NCI-H1930 (cell line): Measurements from ENCODE around the gene IDUA.
A peak's percentile ranks its signal among the peaks of the same experiment; 100 is the strongest.

Source experiments
- DNase-seq, 2 experiments: peaks; one replicate each; lab custom pipeline; 2025; lab: John Stamatoyannopoulos, UW

The IDUA gene

DNA sequence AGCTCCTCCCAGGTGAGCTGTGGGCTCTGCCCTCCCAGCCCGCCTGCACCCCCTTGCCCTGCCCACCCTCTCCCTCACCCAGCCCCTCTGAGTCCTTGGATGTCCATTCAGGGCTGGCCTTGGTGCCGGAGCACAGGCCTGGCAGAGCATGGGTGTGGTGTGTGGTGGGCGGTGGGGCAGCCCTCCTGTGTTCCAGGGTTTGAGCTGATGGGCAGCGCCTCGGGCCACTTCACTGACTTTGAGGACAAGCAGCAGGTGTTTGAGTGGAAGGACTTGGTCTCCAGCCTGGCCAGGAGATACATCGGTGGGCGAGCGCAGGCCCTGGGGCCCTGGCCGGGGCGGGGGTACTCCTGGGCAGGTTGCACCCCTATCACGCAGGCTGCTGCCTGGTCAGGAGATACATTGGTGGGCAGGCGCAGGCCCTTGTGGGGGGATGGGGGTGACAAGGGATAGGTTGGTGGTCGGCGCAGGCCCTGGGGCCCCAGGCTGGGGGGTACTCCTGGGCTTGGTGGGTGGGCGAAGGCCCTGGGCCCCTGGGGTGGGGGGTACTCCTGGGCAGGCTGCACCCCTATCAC lies 13.9 kb downstream of the IDUA start:
- DNase-seq = no peak

DNA sequence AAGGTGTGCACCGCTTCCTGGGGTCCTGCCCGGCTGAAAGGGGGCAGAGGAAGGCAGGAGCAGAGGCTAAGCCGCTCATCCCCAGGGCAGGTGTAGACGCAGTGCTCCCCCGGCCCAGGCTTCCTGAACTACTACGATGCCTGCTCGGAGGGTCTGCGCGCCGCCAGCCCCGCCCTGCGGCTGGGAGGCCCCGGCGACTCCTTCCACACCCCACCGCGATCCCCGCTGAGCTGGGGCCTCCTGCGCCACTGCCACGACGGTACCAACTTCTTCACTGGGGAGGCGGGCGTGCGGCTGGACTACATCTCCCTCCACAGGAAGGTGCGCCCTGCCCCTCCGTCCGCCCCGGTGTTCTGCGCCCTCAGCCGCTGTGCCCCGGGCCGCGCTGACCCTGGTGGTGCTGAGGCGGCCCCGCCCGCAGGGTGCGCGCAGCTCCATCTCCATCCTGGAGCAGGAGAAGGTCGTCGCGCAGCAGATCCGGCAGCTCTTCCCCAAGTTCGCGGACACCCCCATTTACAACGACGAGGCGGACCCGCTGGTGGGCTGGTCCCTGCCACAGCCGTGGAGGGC lies 14.8 kb downstream of the IDUA start:
- DNase-seq = no peak

DNA sequence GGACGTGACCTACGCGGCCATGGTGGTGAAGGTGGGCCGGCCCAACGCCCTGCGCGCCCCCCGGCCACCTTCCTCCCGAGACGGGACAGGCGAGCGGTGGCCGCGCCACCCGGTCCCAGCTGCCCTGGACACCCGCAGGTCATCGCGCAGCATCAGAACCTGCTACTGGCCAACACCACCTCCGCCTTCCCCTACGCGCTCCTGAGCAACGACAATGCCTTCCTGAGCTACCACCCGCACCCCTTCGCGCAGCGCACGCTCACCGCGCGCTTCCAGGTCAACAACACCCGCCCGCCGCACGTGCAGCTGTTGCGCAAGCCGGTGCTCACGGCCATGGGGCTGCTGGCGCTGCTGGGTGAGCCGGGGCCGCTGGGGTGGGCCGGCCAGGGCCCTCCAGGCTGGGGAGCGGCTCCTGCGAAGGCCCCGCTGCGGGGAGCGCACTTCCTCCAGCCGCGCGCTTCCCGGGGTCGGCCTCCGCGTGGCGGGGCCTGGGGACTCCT lies 15.3 kb downstream of the IDUA start:
- DNase-seq = no peak

DNA sequence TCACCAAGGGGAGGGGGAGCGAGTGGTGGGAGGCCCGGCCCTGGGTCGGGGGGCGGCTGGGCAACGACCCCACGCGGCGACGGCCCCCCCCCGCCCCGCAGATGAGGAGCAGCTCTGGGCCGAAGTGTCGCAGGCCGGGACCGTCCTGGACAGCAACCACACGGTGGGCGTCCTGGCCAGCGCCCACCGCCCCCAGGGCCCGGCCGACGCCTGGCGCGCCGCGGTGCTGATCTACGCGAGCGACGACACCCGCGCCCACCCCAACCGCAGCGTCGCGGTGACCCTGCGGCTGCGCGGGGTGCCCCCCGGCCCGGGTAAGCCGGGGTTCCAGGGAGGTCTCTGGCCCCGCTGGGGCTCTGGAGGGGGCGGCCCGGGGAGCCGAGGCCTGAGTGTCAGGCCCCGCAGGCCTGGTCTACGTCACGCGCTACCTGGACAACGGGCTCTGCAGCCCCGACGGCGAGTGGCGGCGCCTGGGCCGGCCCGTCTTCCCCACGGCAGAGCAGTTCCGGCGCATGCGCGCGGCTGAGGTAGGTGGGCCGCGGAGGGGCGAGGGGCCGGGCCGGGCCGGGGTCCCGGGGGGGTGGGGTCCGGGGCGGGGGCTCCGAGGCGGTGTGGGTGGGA lies 15.9 kb downstream of the IDUA start:
- DNase-seq = no peak

DNA sequence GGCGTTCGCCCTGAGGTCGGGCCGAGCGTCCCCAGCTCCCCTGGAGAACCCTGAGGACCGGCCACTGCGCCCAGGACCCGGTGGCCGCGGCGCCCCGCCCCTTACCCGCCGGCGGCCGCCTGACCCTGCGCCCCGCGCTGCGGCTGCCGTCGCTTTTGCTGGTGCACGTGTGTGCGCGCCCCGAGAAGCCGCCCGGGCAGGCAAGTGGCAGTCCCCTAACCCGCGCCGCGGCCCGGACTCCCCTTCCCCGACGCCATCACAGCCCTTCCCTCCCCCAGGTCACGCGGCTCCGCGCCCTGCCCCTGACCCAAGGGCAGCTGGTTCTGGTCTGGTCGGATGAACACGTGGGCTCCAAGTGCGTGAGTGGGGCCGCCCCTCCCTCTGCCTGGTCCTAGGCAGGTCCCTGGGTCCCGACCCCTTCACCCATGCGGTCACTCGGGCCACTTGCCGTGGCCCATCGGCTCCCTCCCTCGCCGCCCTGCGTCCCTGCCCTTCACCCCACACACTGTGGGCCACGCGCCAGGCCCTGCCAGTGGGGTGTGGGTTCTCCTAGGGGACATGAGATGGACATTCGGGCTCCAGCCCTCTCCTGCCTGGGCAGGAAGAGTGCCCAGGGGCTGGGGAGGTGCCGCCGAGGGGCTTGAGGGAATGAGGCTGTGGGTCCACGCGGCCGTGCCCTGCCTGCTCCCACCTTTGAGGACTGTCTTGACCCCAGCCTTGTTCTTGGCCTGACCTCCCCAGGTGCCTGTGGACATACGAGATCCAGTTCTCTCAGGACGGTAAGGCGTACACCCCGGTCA lies 16.6 kb downstream of the IDUA start:
- DNase-seq = no peak

DNA sequence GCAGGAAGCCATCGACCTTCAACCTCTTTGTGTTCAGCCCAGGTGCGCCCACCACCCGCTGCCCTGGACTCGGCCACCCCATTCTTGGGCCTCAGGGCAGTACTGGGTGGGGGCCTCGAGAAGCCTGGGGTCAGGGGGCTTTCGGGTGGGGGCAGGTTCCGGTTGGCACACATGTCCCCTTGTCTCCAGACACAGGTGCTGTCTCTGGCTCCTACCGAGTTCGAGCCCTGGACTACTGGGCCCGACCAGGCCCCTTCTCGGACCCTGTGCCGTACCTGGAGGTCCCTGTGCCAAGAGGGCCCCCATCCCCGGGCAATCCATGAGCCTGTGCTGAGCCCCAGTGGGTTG lies 17.2 kb downstream of the IDUA start:
- no peak for DNase-seq

DNA sequence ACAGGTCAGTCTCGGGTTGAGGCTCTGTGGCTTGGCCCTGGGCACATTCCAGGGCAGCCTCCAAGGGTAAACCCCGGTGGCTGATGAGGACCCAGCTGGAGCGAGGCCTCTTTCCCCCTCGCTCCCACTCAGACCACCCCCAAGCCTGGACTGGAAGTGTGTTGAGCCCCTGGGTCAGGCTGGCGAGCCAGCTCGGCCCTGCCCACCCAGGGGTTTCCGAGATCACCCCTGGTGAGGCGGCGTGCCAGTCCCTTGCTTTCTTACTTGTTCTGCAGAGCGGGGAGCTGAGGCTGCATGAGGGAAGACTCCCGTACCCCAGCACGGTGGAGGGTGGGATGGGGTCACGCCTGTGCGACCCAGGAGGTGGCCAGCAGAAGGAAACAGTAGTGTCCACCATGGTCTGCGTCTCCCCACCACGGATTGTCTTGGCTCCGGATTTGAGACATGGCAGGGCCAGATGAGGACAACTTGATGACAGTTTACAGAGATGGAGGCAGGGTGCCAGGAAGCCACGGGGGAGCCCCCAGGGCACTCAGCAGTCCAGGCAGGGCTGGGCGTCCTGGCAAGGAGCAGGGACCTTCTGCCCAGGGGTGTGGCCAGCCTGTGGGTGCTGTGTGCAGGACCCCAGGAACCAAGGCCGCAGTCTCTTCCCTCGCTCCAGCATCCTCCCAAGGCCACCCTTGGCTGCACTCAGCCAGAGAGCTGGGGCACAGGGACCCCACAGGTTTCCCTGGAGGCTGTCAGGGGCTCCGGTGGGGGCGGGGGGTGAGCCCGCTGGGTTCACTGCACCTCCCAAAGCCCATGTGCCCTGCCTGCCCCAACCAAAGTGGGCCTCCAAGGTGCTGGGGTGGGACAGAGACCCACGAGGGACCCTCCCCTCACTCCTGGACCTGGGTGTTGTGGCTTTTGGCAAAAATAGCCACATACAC lies 18.0 kb downstream of the IDUA start:
- DNase-seq = no peak

DNA sequence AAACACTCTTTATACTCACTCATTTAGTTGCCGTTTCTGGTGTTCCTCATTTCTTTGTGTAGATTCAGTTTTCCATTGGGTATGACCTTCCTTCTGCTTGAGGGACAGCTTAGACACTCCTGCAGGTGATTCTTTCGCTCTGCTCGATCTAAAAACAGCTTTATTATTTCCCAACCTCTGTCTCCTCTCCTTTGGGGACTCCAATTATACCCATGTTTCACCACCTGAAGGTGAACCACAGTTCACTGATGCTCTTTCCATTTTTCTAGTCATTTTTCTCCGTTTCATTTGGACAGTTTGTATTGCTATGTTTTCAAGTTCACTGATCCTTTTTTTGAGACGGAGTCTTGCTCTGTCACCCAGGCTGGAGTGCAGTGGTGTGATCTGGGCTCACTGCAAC lies 20.0 kb downstream of the IDUA start:
- DNase-seq = no peak

DNA sequence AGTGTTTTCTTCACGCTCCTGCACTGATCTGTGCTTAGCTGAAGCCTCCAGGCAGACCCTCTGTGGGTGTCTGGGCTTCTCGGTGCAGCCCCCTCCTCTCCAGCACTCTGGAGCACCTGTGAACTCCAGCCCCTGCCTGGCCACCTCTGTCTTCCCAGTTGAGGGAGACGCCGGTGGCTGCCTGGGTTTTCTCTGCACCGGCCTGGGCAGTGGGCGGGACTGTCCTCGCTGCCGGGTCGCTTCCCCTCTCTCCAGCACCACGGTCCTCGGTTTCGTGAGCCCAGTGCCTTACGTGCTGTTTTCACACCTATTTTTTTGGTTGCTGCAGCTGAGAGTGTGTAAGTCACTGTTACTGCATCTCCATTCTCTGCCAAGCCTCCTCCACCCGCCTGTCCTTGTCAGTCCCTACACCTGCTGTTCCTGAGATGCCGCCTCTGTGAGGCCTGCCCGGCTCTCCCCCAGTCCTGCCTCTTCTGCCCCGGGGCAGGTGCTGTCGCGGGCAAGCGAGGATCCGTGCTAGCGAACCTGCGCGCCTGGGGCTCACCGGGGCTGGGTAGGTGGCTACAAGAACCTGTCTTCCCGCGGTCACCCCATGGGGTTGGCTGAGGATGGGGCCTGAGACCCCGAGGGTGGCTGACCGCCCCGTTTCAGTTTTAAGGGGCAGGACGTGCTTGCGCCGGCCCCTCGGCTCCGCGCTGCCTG lies 22.1 kb downstream of the IDUA start:
- DNase-seq = no peak

DNA sequence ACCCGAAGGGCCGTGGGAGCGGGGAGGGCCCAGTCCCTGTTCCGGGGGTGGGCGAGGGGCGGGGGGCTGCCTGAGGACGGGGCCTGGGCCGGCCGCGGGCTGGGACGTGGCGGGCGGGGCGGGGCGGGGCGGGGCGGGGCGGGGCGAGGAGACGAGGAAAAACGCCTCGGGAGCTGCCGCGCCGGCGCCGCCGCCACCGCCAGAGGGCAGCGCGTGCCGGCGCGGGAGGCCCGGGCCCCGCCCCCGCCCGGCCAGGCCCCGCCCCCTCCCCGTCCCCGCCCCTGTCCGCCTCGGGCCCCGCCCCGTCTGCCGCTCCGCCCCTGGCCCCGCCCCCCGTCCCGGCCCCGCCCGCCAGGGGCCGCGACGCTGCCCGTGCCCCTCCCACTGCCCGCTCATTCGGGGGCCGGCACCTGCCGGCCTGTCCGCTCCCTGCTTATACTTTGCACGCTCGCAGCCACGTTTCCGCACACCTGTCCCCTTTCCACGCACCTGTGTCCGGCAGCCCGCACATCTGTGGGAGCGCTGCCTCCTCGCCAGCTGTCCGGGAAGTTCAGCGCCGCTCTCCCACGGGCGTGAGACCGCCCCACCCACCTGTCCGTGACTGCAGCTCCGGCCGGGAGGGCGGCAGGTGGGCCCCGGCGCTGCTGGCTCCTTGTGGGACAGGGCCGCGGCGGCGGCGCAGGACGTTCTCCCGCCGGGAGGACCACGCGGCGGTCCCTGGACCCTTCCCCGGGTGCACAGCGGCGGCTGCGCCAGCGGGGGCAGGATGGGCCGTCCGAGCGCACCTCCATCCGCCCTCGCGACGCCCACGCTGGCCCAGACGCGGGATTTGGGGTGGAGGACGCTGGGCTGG lies 22.9 kb downstream of the IDUA start:
- peak in 1 of 2 experiments; percentile 63 for DNase-seq

DNA sequence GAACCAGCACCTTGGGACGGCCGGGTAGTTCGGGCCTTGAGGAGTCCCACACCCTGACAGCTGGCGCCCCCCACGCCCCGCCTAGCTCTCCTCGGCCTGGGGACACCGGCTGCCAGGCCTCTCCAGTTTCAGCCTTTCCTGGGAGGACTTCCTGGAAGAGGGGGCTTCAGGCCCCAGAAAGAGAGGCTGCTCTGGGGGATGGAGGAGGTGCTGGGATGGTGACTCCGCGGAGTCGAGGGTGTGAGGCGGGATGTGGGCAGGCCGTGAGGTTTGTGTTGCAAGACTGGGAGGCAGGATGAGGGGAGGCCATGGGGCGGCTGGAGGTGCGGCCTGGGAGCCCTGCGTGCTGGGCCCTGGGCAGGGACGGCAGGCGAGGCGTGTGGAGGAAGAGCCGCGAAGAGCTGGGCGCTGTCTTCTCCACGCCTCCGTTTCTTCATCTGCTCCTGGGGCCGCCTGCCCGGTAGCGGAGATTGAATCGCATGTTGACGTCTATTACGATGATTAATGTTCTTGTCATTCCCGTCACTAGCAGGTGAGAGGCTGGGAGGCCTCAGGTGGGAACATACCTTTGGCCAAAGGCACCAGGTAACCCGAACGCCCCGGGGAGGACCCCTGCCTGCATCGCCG lies 23.7 kb downstream of the IDUA start:
- no peak for DNase-seq

DNA sequence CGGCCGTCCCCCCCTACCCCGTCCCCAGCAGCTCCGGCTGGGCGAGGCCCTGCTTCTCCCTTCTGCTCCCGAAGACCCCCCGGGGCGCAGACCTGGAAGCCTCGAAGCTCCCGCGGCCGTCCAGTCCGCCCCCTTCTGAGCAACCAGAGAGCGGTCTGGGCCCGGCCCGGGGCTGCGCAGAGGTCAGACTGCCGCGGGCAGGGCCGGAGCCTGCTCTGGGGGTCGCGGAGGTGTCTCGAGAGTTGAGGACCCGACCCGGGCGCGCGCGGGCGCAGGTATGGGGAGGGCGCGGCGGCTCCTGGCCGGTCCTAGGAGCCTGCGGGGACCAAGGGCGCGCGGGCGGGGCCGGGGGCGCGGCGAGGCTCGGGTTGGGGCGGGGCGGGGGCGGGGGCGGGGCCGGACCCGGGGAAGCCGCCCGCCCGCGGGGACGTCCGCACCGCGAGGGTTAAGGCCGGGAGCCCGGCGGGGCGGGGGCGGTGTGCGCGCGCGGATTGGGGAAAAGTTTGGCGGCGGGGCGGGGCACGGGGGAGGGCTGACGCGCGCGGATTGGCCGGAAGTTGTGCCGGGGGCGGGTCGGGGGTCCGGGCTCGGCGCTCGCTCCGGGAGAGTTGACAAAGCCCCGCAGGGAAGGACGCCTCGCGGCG lies 24.3 kb downstream of the IDUA start, which contains the start of gene FGFRL1:
TSS of gene FGFRL1 (plus strand) at position 605 of the 644 bp plus-strand sequence. CDS start 860 bp downstream, outside the sequence.
- DNase-seq = peak; percentile 31 to 62

DNA sequence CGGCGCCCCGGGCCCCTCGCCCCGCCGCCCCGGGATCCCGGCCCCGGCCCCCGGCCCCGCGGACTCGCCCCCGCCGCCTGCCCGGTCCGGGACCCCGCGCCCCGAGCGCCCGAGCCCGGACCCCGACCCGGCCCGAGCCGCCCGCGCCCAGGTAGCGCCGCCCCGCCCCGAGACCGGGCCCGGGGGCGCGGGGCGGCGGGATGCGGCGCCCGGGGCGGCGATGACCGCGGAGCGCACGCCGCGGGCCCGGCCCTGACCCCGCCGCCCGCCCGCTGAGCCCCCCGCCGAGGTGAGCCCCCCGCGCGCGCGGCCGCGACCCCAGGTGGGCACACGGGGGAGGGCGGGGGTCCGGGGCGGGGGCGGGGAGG lies 24.8 kb downstream of the IDUA start:
- no peak for DNase-seq

DNA sequence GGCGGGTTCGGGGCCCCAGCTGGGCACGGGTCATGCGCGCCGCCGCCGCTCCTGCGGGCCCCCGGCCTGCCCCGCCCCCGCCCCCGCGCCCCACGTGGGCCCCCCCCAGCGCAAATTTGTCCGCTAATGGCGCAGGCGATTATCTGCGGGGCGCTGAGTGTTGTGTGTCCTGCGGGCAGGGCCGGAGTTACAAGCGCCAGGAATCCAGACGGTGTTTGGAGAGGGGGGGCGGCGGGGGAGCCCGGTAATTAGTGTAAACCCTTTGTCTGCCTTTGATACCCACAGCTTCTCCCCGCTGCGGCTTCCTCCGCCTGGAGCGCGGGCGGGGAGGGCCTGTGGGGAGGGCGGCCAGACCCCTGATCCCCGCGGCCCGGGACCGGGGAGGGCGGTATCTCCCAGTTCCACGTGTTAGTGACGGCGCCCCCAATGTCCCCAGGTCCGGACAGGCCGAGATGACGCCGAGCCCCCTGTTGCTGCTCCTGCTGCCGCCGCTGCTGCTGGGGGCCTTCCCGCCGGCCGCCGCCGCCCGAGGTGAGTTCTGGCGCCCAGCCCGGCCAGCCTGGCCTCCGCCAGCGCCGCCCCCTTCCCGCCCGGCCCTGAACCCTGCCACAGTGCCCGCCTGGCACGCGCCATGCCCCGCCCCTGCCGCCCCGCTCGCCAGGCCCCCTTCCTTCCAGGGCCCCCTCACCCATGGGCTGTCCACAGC lies 25.3 kb downstream of the IDUA start:
- DNase-seq = no peak

DNA sequence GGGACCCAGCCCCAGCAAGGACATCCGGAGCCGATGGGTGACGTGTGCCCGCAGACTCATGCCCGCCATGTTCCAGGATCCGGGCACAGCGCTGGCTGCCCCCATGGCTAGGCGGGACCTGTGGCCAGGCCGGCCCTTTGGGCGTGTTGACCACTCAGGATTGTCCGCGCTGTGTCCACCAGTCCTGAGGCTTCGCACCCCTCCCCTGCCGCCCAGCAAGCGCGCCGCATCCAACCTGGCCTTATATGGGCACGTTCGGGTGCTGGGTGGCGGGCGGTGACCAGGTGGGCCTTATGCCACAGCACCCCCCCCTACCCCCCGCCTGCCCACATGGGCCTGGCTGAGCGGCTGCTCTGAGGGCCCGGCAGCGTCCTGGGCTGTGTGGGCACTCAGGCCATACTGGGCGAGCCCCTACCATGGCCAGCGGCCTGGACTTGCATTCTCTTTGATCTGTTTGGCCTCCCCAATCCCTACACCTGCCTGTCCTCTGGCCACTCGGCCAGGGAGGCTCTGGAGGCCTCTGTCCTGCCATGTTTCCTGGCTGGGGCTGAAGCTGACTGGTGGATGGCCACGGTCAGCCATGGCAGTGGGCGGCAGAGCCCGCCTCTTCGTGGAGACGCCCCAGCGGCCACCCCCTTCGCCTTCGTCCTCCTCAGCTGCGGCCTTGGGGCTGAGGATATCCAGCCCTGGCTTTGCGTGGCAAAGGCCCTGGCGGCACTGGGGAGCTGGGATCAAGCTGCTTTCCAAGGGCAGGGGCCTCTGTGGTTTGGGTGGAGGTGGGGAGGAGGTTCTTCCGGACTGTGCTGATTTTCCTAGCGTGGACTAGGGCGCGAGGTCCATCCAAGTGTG lies 26.6 kb downstream of the IDUA start:
- DNase-seq = no peak

DNA sequence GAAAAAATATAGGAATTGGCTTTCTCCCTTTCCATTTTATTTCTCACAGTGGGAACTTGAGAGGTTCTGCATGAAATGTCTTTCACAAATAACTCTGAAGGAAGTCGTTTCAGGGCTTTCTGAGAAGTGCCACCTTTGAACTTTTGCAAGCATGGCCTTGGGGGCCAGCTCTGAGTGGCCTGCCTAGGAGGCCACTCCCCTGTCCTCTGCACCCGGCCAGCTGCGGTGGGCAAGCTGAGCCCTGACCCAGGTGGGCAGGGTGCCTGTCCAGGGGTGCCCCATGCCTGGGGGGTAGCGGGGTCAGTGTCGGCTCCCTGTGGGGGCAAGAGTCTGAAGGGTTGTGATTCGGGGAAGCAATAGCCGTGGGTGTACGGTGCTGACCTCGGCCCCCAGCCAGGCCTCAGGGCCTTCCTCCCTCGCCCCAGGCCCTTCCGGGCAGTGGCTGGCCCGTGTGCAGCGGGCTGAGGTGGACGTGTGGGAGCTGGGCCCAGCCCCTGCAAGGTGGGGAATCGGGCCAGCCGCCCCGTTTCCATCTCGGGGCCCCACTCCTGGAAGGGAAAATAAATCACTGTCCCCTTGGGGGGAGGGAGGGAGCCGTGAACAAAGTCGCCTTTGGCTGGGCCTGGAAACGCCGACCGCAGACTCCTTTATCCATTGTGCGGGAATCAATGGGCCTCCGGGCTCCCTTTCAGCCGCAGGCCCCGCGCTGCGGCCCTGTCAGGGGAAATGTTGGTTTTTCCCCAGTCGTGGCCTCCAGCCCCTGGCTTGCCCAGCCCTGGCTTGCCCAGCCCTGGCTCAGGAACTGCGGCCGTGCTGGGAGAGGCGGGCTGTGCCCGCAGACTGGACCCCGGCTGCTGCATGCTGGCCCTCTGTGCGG lies 27.7 kb downstream of the IDUA start:
- no peak for DNase-seq

DNA sequence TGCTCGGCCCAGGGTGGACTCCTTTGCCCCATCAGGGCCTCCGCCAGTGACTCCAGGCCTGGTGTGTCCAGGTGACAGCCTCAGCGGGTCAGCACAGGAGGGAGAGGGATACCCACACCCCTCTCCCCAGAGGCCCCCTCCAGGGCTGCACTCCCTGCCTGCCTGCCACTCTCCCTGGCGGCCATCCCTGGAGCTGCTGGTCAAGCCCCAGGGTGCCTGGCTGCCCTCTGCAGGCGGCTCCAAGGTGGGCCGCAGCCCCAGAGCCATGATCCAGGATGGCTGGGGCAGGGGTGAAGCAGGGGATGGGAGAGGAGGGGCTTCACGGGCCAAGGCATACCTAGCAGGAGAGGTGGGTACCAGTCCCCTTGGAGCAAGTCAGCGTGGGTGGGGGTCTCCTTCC lies 28.3 kb downstream of the IDUA start:
- DNase-seq = no peak
